Measurements from ENCODE around the gene CCDC85C.

Gene CCDC85C

GRCh38 chr14:99539491-99539890 is 64.5 kb downstream of the CCDC85C start:
- DNase-seq (ENCODE audit: low spot score), result no peak

GRCh38 chr14:99538733-99539132 is 65.3 kb downstream of the CCDC85C start:
- DNase-seq (ENCODE audit: low spot score), result no peak

DNA sequence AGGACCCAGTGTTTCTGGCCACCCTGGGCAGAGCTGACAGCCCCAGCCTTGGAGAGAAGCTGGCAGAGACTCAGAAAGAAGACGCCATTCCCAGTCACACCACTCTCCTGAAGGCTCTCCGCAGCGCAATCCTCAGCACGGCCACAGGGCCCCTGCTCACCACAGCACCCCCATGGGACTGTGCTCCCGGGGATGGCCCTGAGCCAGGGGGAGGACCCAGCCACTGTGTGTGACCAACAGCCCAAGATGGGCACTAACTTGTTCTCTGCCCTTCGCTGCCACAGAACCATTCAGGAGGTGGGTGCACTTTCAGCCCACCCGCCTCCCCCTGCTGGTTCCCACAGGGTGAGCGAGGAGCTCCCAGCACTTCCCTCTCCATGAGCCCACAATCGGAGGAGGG is 65.7 kb downstream of the CCDC85C start:
- no peak for DNase-seq (ENCODE audit: low spot score)

- DNase-seq (ENCODE audit: low spot score), result no peak
Measured at GRCh38 chr14:99537399-99537798, 66.6 kb downstream of the CCDC85C start.

DNA sequence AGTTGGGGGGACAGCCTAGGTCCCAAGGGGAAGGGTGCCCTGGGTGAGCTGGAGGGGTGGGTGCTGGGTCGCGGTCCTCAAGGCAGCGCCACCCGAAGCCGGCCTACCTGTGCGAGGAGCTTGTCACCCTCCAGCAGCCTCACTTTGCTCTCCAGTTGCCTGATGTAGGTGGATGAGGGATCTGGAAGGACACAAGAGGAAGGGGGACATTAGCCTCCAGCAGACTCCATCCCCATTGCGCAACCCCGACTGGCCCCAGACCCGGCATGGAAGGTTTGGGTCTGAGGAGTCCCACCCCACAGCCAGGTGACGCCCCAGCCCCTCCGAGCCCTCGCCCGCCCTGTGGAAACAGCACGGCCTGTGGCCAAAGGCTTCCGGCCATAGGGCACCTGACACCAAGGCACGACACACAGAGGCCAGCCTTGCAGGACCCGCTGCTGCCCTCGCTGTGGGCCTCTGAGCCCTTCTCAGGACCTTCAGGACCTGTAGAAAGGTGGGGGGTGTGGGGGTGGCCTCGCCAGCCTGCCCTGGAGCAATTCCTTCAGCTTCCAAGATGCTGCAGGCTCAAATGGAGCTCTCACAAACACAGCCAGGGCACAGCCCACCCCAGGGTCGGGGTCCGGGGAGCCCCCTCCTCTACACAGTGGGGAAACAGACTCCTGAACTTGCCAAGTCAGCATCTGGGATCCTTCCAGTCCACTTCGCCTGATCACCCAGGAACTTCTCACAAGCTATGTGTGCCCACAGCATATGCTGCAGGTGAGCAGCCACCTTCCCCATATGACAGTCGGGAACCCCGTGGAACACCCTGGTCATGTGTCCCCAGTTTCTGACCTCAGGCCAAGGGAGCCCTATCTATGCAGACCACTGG is 67.9 kb downstream of the CCDC85C start:
- DNase-seq (ENCODE audit: low spot score), result no peak

GRCh38 chr14:99535448-99535847 is 68.6 kb downstream of the CCDC85C start:
- no peak for DNase-seq (ENCODE audit: low spot score)

DNA sequence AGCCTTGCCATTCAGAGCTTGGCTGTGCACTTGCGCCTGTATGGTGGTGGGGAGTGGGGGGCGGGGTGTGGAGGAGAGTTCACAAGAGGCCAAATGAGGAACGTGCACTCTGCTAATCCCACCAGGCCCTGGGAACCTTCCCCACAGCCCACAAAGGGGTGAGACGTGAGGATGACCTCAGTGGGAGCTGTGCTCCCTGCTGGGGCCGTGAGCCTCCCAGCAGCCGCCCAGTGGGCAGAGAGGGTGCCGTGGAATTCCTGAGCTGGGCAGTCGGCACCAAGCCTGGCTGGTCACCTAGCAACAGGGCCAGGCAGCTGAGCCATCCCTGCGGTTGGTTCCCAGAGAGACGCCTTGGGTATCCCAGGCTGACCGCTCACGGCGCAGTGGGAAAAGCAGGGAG is 69.1 kb downstream of the CCDC85C start:
- DNase-seq (ENCODE audit: low spot score), result no peak

DNA sequence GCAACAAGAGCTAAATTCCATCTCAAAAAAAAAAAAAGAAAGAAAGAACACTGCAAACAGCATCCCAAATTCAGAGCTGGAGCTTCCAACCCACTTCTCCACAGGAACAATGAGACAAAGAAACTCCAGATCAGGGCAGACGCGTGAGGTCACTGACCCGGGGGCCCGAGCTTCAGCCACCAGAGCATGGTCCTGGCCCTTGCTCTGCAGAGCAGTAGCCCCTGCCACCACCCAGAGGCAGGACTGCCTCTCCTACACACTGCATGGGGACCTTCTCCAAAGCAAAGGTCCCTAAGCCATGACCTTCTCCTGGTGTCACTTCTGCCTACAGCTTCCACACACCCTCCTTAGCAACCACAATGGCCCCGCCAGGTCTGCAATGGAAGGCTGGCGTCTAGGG is 69.7 kb downstream of the CCDC85C start:
- no peak for DNase-seq (ENCODE audit: low spot score)

- no peak for DNase-seq (ENCODE audit: low spot score)
Measured at GRCh38 chr14:99532310-99532709, 71.7 kb downstream of the CCDC85C start.

DNA sequence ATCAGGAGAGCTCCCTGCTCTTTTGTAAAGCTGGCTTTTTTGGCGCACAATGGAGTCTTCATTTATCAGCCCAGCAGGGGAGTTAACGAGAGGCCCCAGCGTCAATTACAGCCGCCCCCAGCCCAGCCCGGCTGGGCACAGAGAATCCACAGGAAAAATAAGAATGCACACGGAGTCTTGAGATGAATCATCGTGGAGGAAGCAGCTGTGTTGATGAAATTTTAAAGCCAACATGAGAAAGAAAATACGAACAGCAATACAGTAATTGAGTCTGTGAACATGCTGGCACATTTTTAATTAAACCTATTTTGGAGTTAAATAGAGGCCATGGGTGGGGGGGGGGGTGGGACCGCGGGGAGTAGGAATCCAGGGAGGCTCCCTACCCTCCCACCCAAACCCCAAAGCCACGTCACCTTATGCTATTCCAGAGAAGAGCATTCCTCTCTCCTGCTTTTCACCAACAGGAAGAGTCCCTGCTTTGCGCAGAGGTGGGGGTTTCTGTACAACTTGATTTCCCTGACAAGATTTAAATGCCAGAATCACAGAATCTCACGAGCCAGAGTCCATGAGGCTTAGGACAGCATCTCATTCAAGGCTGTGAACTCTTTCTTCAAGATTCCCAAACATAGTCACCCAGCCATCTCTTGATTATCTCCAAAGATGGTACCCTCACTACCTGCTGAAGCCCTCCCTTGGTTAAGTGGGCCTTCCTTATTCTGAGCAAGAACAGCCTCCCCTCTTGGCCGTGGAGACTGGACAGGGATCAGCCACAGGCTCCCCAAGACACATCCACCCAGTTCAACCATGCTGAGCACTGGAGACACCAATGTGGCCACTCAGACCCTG is 72.5 kb downstream of the CCDC85C start:
- no peak for DNase-seq (ENCODE audit: low spot score)

DNA sequence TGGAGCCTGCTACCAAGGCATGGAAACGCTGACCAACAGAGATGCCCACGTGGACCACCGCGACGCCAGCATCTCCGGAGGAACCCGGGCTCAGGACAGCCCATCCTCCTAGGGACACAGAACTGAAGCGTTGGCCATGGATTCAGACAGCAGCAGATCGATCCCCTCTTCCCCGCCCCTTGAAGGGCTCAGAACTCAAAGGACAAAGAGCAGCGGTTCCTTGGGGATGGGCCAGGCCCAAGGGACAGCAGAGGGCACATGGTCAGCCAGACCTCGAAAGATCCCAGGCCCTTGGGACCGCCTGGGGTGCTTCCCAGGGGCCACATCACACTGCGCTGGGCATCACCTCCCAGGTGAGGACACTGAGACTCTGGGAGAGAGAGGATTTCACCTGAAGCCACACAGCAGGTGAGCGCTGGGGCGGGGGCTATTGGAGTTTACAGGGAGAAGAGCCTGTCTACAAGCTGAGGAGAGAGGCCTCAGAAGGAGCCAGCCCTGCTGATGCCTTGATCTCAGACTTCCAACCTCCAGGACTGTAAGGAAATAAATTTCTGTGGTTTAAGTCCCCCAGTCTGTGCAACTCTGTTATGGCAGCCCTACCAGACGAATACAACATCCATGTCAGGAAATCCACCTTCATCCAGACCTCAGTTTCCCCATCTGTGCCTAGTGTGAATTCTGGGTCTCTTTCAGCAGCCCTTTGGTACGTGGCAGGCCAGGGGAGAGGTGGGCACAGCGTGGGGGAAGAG is 73.4 kb downstream of the CCDC85C start:
- DNase-seq (ENCODE audit: low spot score), result no peak

- DNase-seq (ENCODE audit: low spot score), result no peak
Measured at GRCh38 chr14:99529899-99530298, 74.1 kb downstream of the CCDC85C start.

DNA sequence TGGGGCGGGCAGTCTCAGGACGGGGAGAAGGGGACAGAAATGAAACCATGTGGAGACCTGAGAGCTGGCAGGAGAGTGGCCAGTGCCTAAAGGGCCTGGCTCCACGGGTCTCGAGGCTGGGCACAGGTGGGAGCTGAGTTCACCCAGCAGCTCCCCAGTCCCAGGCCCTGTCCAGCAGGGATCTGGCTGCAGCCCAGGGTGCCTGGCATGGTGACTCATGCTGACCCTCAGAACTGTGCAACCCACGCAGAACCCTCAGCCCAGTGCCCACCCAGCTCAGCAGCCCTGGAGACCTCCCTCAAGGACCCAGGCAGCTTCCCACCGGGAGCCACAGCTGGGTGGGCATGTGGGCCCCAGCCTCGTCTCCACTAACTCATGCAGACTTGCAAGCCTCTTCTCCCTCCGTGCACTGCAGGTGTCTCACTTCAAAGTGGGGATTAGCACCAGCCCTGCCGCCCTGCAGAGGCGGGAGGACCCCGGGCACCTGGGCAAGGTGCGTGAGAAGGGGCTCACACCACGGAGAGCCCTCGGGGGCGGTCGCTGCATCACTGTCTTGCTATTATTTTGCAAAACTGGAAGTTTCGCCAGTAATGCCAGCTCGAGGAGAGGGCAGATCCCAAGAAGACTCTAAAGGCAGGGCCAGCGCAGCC is 76.5 kb downstream of the CCDC85C start:
- DNase-seq (ENCODE audit: low spot score), result no peak

DNA sequence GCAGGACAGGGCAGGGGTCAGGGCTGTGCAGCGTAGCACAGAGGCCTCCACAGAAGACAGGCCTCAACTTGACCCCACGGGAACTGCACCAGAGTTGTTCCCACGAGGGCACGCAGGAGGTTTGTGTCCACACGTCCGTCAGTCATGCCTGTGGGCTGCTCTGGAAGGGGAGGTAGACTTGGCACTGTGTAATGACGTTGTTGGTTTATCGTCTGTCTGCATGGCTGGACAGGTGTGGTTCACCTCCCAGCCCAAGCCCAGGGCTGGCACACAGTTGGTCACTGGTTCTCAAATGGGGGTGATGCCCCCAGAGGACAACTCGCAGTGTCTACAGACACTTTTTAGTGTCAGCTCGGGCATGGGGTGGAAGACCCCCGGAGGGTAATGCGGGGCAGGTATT is 77.0 kb downstream of the CCDC85C start:
- DNase-seq (ENCODE audit: low spot score), result no peak

DNA sequence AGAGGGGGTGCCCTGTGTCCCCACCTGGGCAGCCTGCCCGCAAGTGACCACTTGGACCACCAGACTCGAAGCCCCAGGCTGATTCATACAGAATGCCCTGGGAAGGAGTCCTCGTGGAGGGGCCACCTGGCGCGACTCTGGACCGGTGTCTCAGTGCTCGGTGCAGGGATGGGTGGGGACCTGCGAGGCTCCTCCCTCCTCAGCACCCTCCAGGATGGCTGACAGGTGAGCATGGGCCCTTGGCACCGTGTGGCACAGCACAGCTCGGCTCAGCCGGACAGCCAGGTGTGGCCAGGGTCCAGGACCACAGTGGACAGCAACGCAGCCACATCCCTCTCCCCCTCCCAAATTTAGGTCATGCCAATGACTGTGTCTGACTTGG is 78.3 kb downstream of the CCDC85C start:
- DNase-seq (ENCODE audit: low spot score), result no peak

DNA sequence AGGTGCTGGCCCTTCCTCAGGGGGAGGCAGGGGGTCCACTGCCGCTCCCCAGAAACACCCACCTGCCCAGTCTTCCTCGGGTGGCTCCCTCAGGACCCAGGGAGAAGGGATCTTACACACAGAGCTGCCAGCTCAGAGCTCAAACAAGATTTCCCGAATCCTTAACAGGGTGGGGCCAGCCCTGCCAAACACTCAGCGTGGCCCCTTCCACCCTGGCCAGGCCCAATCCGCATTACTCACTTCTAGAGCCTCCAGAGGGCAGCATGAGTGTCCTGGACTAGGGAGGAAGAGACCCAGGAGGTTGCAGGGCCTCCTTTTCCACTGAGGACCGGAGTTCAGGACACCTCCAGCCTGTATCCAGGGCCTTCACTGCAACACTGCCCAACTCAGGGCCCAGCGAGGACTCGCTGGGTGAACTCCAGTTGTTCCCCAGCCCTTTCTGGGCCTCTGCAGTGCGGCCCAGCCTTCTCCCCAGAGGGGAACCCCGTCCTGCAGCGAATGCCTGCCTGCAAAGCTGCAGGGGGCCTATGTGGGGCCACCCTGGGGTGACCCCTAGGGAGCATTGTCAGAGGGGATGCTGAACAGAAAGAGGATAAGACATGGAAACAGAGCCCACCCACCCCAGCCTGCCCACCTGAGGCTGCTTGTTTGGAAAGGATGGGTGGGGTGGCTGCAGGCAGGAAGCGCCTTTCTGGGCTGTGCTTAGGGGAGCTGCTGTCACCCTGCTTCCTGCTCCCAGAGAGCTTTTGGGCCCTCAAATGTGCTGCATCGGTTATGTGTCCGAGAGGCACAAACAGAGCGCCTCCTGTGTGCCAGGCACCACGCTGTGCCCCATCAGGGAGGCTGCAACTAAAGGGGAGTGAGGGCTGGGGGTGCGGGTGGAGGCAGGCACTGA is 79.0 kb downstream of the CCDC85C start:
- DNase-seq (ENCODE audit: low spot score), result no peak

GRCh38 chr14:99524091-99524661 is 79.8 kb downstream of the CCDC85C start:
- DNase-seq (ENCODE audit: low spot score), result no peak

DNA sequence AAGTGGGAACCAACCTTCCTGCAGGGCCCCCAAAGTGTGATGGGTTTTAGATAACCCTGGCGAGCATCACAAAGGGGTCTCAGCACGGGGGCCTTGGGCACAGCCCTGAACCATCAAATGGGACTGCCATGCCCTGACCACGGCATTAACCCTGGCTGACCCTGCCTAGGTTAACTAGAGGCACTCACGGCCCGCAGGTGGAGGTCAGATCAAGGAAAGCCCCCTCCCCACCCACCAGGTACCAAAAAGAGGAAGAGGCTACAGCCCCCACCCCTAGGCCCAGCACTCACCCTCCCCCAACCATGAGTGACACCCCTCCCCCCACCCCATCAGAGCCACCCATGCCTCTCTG is 80.3 kb downstream of the CCDC85C start:
- DNase-seq (ENCODE audit: low spot score), result no peak

DNA sequence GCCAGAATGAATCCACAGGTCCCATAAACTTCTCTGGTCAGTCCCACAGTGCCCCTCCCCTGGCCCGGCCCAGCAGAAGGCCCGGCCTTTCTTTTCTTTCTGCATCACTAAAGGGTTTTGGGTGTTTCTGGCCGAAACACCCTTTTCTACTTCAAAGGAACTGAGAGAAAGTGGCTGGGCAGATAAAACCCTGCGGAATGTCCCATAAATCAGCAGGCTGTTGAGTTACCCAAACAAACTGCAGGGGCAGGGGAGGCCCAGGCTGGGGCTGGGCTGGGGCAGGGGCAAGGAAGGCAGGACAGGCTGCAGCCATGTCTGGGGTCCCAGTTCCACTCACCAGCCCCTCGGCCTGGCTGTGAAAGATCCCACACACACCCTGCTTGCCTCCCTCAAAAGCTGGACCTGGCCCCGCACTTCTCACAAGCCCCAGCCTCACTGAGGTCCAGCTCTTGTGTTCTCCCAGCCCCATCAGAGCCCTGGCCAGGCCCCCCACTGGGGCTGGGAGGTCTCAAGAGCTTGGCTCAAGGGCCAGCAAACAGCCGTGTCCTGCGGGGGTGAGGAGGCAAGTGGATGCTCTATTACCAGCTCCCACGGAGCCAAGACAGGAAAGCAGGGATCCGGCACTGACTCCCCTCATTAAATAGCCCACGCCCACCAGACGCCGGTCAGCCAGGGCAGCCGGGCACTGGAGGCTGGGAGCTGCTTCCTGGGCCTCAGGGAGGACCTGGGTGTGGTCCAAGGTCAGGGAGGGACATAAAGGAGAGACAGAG is 80.9 kb downstream of the CCDC85C start:
- no peak for DNase-seq (ENCODE audit: low spot score)

GRCh38 chr14:99522457-99522891 is 81.5 kb downstream of the CCDC85C start:
- no peak for DNase-seq (ENCODE audit: low spot score)
